ENCODE data around the gene KMT2C.
"Not testable (repeated sequence)": the region's sequence is repeated elsewhere in the genome, so short reads cannot be mapped to it uniquely, and the experiment has no call there.

GRCh38 chr7:152384235-152385200, 51.3 kb downstream of the KMT2C start:
- not testable (repeated sequence) for TF ChIP-seq ARNTL (CRISPR knock-in tag; IDR thresholded peaks at IDR 0.05; ENCODE audit: borderline replicate concordance, low read depth); ESRRG (CRISPR knock-in tag; IDR thresholded peaks at IDR 0.05); CREB5 (CRISPR knock-in tag; IDR thresholded peaks at IDR 0.05; ENCODE audit: low read depth); GLIS3 (CRISPR knock-in tag; IDR thresholded peaks at IDR 0.05)
